Loucy (cell line): ENCODE results near the gene GC.

Experiments
- H2AFZ ChIP-seq: fragments of 200-600 bp; sonication (generic); 2 replicates; pipeline ENCODE4 v1.6.0; 2016; ENCODE audit warnings: antibody characterized with exemption, mild to moderate bottlenecking, low read length, moderate library complexity
- H3F3A ChIP-seq: fragments of 200-600 bp; 2 replicates; pipeline ENCODE4 v1.6.0; 2016; ENCODE audit warnings: antibody characterized with exemption, low read depth, mild to moderate bottlenecking
- H3K27me3 ChIP-seq: fragments of 200-600 bp; sonication (generic); 2 replicates; pipeline ENCODE4 v1.6.1; 2014; ENCODE audit warnings: low read length, mild to moderate bottlenecking; ENCODE audit not compliant: insufficient read depth, poor library complexity, severe bottlenecking
- H3K36me3 ChIP-seq: fragments of 200-600 bp; sonication (generic); 2 replicates; pipeline ENCODE4 v1.6.1; 2016; ENCODE audit warnings: low read length; ENCODE audit not compliant: insufficient read depth
- H3K4me1 ChIP-seq: fragments of 200-600 bp; sonication (generic); 2 replicates; pipeline ENCODE4 v1.5.1; 2014; ENCODE audit warnings: low read length, mild to moderate bottlenecking; ENCODE audit not compliant: insufficient read depth, poor library complexity, severe bottlenecking
- H3K4me2 ChIP-seq: fragments of 200-600 bp; sonication (generic); 2 replicates; pipeline ENCODE4 v1.6.0; 2014; ENCODE audit warnings: antibody characterized with exemption, low read length, low read depth, mild to moderate bottlenecking; ENCODE audit not compliant: poor library complexity, severe bottlenecking
- H3K4me3 ChIP-seq: fragments of 200-600 bp; sonication (generic); 2 replicates; pipeline ENCODE4 v1.5.1; 2014; ENCODE audit warnings: low read length, mild to moderate bottlenecking, mixed read lengths; ENCODE audit not compliant: poor library complexity, severe bottlenecking
- H3K79me2 ChIP-seq: fragments of 200-600 bp; sonication (generic); 2 replicates; pipeline ENCODE4 v1.6.1; 2014; ENCODE audit warnings: low read length; ENCODE audit not compliant: insufficient read depth
- H3K9ac ChIP-seq: fragments of 200-600 bp; sonication (generic); 2 replicates; pipeline ENCODE4 v1.6.0; 2014; ENCODE audit warnings: mild to moderate bottlenecking, low read depth, low read length, moderate library complexity; ENCODE audit not compliant: poor library complexity, severe bottlenecking
- H3K9me2 ChIP-seq: fragments of 200-600 bp; sonication (generic); replicated peaks from 2 replicates; pipeline ENCODE4 v1.6.1; 2016; ENCODE audit warnings: low read depth, low read length, mixed read lengths
- H3K9me3 ChIP-seq: fragments of 200-600 bp; sonication (generic); 2 replicates; pipeline ENCODE4 v1.6.1; 2014; ENCODE audit warnings: mild to moderate bottlenecking, antibody characterized with exemption, low read length, low read depth; ENCODE audit not compliant: insufficient read depth
- H4K20me1 ChIP-seq: fragments of 200-600 bp; sonication (generic); 2 replicates; pipeline ENCODE4 v1.6.0; 2014; ENCODE audit warnings: antibody characterized with exemption, low read length, mild to moderate bottlenecking; ENCODE audit not compliant: insufficient read depth, poor library complexity, severe bottlenecking
- CTCF ChIP-seq: fragments of 200-600 bp; sonication (generic); conservative IDR thresholded peaks from 2 replicates; pipeline ENCODE4 v1.5.1; 2014; ENCODE audit warnings: mild to moderate bottlenecking, antibody characterized with exemption, low read length
- EZH2phosphoT487 ChIP-seq: fragments of 200-600 bp; IDR thresholded peaks from 2 replicates; pipeline ENCODE4 v1.6.1; 2018; ENCODE audit warnings: antibody characterized with exemption, mild to moderate bottlenecking, moderate library complexity, borderline replicate concordance

The GC gene

GRCh38 chr4:71768123-71768522 is 15.8 kb downstream of the GC start:
- Histone ChIP-seq H3F3A (no peaks in the 10 kb centered on the region), H3K36me3 (no peaks in the 10 kb centered on the region), H2AFZ (no peak overlapping the region), H3K9ac (no peak overlapping the region), H3K27me3 (no peaks in the 10 kb centered on the region), H3K4me3 (no peak overlapping the region), H3K4me2 (no peak overlapping the region), H4K20me1 (no peaks in the 10 kb centered on the region), H3K9me3 (no peaks in the 10 kb centered on the region), H3K4me1 (no peaks in the 10 kb centered on the region), H3K79me2 (no peaks in the 10 kb centered on the region), H3K9me2 (no peaks in the 10 kb centered on the region)
- no peak for TF ChIP-seq EZH2phosphoT487
- no peak for TF ChIP-seq CTCF

DNA sequence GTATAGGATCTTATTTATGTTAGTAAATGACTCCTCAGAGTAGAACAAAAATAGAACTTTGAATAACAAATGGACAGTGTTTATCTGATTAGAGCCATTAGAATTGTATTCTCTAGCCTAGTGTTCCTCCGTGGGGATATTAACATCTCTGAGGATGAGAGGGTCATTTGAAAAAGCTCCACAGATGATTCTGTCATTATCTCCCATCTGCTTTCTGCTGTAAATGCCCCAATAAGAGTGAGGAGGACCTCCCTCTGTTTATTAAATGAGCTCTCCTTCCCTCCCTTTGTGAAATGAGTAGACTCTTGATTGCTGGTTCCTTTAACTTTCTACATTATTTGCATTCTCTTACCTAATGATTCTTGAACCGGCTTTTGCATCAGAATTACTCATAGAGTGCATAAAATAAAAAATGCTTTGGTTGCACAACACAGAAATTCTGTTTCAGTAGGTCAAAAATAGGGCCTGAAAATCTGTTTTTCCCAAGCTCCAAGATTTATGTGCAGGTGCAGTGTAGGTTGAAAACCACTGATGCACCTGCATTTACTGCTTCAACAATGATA is 18.0 kb downstream of the GC start:
- Histone ChIP-seq H3K9ac (no peak overlapping the region), H3K4me1 (no peaks in the 10 kb centered on the region), H3K27me3 (no peaks in the 10 kb centered on the region), H3K36me3 (no peaks in the 10 kb centered on the region), H3K79me2 (no peaks in the 10 kb centered on the region), H3K9me3 (no peaks in the 10 kb centered on the region), H4K20me1 (no peaks in the 10 kb centered on the region), H3K9me2 (no peaks in the 10 kb centered on the region), H3F3A (no peaks in the 10 kb centered on the region), H2AFZ (no peak overlapping the region), H3K4me3 (no peak overlapping the region), H3K4me2 (no peak overlapping the region)
- TF ChIP-seq CTCF = no peak
- no peak for TF ChIP-seq EZH2phosphoT487

DNA sequence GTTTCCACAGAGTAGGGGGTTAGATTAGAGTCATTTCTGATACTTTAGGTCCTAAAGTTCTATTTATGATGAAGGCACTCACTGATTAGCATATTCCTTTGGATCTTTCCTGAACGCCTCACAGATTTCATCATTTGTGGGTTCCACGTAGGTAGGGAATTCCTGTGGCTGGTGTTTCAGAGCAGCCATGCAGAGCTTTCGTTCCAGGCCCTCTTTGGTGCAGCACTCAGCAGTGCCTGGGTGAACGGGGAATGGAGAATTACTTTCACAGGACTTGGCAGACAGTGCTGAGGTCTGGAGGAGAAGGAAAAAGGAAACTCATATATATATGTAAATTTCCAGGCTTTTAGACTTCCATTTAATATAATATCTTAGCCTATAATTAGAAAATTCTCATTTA is 18.5 kb downstream of the GC start:
- no peak overlapping the region for H3K4me2 ChIP-seq
- no peaks in the 10 kb centered on the region for H3K4me1 ChIP-seq
- no peaks in the 10 kb centered on the region for H3K9me3 ChIP-seq
- no peaks in the 10 kb centered on the region for H3K79me2 ChIP-seq
- H3K9ac ChIP-seq = no peak overlapping the region
- TF ChIP-seq CTCF (no peak), EZH2phosphoT487 (no peak)
- H3K27me3 ChIP-seq = no peaks in the 10 kb centered on the region
- H3K36me3 ChIP-seq = no peaks in the 10 kb centered on the region
- H3F3A ChIP-seq = no peaks in the 10 kb centered on the region
- H2AFZ ChIP-seq = no peak overlapping the region
- H3K4me3 ChIP-seq = no peak overlapping the region
- no peaks in the 10 kb centered on the region for H4K20me1 ChIP-seq
- no peaks in the 10 kb centered on the region for H3K9me2 ChIP-seq
